Skeletal muscle tissue (tissue), 4 donors: ENCODE data around the gene BAIAP3. TPM values are rescaled to one million over a fixed set of nuclear protein-coding genes. Genes with fewer than 3 reads are reported as not detected.

Source experiments
- H3K27ac ChIP-seq: one replicate; pipeline ENCODE4 v1.7.0; 2013; ENCODE audit warnings: mild to moderate bottlenecking, low read depth, low read length, inconsistent platforms
- H3K27me3 ChIP-seq, 3 donors: one replicate each; pipeline ENCODE4 v1.7.0; 2013; ENCODE audit warnings: low read length in 3 of 3; ENCODE audit not compliant: control insufficient read depth in 3 of 3, insufficient read depth in 3 of 3
- H3K36me3 ChIP-seq, 3 donors: one replicate each; pipeline ENCODE4 v1.7.0; 2013; ENCODE audit warnings: low read length in 3 of 3; ENCODE audit not compliant: control insufficient read depth in 3 of 3, insufficient read depth in 3 of 3
- H3K4me1 ChIP-seq, 3 donors: one replicate each; pipeline ENCODE4 v1.7.0; 2013; ENCODE audit warnings: low read length in 3 of 3, mild to moderate bottlenecking in 3 of 3; ENCODE audit not compliant: control insufficient read depth in 3 of 3, insufficient read depth in 3 of 3
- H3K4me3 ChIP-seq, 3 donors: one replicate each; pipeline ENCODE4 v1.7.0; 2013; ENCODE audit warnings: low read length in 3 of 3
- H3K9ac ChIP-seq, 3 donors: one replicate each; pipeline ENCODE4 v1.7.0; 2013; ENCODE audit warnings: low read length in 3 of 3, mild to moderate bottlenecking in 3 of 3, moderate library complexity in 2 of 3, low read depth in 1 of 3
- H3K9me3 ChIP-seq, 3 donors: one replicate each; pipeline ENCODE4 v1.7.0; 2013; ENCODE audit warnings: low read length in 3 of 3; ENCODE audit not compliant: control insufficient read depth in 3 of 3
- total RNA-seq: library from RNA; depleted of rRNA; stranded (reverse); fragments of >200 nt; gene quantifications from one replicate; pipeline ENCODE4 v1.2.3, GENCODE V29; 2014
- donor health status: Osteomylitis.

BAIAP3 gene
- total RNA-seq, 1 donor from 2014 or later = 1.0 TPM

DNA sequence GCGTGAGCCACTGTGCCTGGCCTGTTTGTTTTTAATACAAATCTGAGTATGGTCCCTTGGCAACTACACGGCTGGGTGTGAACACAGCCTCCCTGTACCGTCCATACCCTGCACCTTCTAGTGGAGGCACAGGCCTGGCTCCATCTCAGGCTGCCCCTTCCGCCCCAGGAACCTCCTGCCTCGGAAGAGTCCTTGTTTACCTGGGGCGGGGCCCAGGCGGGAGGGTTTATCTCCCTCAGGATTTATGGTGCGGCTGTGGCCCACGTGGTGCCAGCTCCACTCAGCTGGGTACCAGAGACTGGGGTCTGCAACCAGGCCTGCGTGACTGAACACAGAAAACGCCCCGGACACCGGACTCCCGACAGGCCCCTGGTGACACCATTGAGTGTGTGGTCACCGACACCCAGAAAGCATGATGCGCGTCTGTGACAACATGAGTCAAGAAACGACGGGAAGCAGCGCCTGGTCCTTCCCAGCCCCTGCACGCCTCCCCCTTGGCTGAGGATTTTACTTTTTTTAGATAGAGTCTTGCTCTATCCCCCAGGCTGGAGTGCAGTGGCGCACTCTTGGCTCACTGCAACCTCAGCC, 62.1 kb downstream of the BAIAP3 start:
- no peak overlapping the region for H3K27ac ChIP-seq
- H3K27me3 ChIP-seq = no peaks in the 10 kb centered on the region
- H3K4me1 ChIP-seq = no peaks in the 10 kb centered on the region
- no peaks in the 10 kb centered on the region for H3K9me3 ChIP-seq
- peaks cover 39 to 55% (median 44%) of the 10 kb centered on the region in 3 donors for H3K36me3 ChIP-seq
- H3K4me3 ChIP-seq = no peak overlapping the region
- H3K9ac ChIP-seq = no peak overlapping the region

DNA sequence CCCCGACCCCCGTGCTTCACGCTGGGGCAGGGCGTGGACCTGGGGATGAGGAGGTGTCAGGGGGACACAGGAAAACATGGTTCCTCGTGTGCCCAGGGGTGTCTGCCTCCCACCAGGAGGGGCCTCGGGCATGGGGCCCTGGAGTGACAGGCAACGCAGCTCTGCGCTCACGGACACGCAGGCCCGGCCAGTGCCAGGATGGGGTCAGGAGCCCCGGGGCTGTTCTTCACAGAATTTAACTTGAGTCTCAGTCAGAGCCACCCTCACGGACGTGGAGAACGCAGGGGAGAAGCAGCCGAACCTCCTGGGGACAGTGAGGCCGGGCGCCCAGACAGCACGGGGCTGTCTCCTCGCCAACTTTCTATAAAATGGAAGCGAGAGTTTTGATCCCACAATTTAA, 64.3 kb downstream of the BAIAP3 start:
- Histone ChIP-seq H3K9me3 (no peaks in the 10 kb centered on the region), H3K27me3 (no peaks in the 10 kb centered on the region), H3K9ac (no peak overlapping the region), H3K27ac (no peak overlapping the region), H3K4me1 (no peaks in the 10 kb centered on the region), H3K4me3 (no peak overlapping the region), H3K36me3 (peaks cover 43 to 53% (median 48%) of the 10 kb centered on the region in 3 donors)

DNA sequence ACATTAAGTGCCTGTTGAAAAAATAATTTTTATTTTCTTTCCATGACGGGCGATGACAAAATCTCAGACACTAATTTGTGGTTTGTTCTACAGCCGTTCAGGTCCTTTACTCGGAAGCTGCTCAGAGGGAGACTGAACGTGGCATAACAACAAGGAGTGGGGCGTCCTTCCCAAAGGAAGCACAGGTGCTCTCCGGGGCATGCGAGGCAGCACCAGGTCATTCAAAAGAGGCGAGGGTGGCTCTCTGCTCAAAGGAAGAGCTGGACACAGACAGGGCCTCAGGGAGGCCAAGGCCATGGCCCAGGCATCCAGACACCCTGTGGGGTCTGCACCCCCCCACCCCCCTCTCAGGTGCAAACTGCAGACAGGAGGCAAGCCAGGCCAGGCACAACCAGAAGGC, 64.9 kb downstream of the BAIAP3 start:
- H3K9ac ChIP-seq = no peak overlapping the region
- peaks cover 43 to 50% (median 48%) of the 10 kb centered on the region in 3 donors for H3K36me3 ChIP-seq
- H3K9me3 ChIP-seq = no peaks in the 10 kb centered on the region
- no peaks in the 10 kb centered on the region for H3K27me3 ChIP-seq
- H3K27ac ChIP-seq = no peak overlapping the region
- no peaks in the 10 kb centered on the region for H3K4me1 ChIP-seq
- no peak overlapping the region for H3K4me3 ChIP-seq

Other genes with a start within 250 kb of the BAIAP3 start
- gene C1QTNF8, start 237.4 kb upstream of the BAIAP3 start, total RNA-seq = not detected
- gene CACNA1H, start 180.5 kb upstream of the BAIAP3 start, total RNA-seq = 26.1 TPM
- not detected for gene TPSG1, start 108.4 kb upstream of the BAIAP3 start, total RNA-seq
- gene TPSB2, start 103.5 kb upstream of the BAIAP3 start, total RNA-seq = not detected
- 1.0 TPM for gene TPSAB1, start 92.9 kb upstream of the BAIAP3 start, total RNA-seq
- not detected for gene TPSD1, start 77.6 kb upstream of the BAIAP3 start, total RNA-seq
- gene UBE2I, start 24.0 kb upstream of the BAIAP3 start, total RNA-seq = 35.0 TPM
- 48.5 TPM for gene TSR3, start 18.2 kb downstream of the BAIAP3 start, total RNA-seq
- gene GNPTG, start 18.3 kb downstream of the BAIAP3 start, total RNA-seq = 18.3 TPM
- gene UNKL, start 81.1 kb downstream of the BAIAP3 start, total RNA-seq = 3.7 TPM
- 10.4 TPM for gene UQCC4, start 87.1 kb downstream of the BAIAP3 start, total RNA-seq
- not detected for gene PERCC1, start 97.4 kb downstream of the BAIAP3 start, total RNA-seq
- gene CCDC154, start 110.9 kb downstream of the BAIAP3 start, total RNA-seq = under 0.01 TPM
- 31.8 TPM for gene CLCN7, start 141.4 kb downstream of the BAIAP3 start, total RNA-seq
- 1.0 TPM for gene PTX4, start 155.3 kb downstream of the BAIAP3 start, total RNA-seq
- gene TELO2, start 159.7 kb downstream of the BAIAP3 start, total RNA-seq = 11.0 TPM
- 8.9 TPM for gene TMEM204, start 200.0 kb downstream of the BAIAP3 start, total RNA-seq